DOHH2 (cell line): ENCODE results near the gene PIK3R2.

Source experiments
- EZH2phosphoT487 ChIP-seq: fragments of 200-600 bp; sonication (generic); IDR thresholded peaks from 2 replicates; pipeline ENCODE4 v1.6.1; 2017; ENCODE audit warnings: borderline replicate concordance, mild to moderate bottlenecking, antibody characterized with exemption, low read length, moderate library complexity, mixed read lengths
- TF ChIP-seq, protein P1 (sequence below): fragments of 200-600 bp; sonication (generic); IDR thresholded peaks from one replicate; pipeline ENCODE4 v1.5.1; 2014; ENCODE audit warnings: antibody characterized with exemption, mild to moderate bottlenecking, low read depth, low read length; ENCODE audit not compliant: poor library complexity, severe bottlenecking

DNA sequence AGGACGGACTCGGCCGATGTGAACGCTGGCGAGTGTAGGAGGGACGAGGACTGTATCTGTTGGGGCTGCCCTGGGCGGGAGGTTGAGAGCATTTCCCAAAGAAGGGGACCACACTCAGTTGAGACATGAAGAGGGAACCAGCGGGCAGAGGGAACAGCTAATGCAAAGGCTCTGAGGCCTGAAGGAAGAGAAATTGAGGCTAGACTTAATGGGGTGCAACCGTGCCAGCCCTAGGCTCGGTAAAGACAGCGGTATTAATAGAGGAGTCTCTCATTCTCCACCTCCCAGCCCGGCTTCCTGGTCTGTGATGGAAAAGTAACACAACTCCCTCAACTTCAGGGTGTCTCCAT lies 41.2 kb downstream of the PIK3R2 start:
- TF ChIP-seq, protein P1, sequence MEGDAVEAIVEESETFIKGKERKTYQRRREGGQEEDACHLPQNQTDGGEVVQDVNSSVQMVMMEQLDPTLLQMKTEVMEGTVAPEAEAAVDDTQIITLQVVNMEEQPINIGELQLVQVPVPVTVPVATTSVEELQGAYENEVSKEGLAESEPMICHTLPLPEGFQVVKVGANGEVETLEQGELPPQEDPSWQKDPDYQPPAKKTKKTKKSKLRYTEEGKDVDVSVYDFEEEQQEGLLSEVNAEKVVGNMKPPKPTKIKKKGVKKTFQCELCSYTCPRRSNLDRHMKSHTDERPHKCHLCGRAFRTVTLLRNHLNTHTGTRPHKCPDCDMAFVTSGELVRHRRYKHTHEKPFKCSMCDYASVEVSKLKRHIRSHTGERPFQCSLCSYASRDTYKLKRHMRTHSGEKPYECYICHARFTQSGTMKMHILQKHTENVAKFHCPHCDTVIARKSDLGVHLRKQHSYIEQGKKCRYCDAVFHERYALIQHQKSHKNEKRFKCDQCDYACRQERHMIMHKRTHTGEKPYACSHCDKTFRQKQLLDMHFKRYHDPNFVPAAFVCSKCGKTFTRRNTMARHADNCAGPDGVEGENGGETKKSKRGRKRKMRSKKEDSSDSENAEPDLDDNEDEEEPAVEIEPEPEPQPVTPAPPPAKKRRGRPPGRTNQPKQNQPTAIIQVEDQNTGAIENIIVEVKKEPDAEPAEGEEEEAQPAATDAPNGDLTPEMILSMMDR = no peak
- TF ChIP-seq EZH2phosphoT487 = no peak
